HG03025 (cell line): ENCODE data around the gene ENOX1.

Experiments used
- ATAC-seq: cut with Tn5 transposase; IDR thresholded peaks from one replicate; pipeline ENCODE4 v1.9.1; 2021; ENCODE audit warnings: mild to moderate bottlenecking, moderate library complexity; ENCODE audit not compliant: unreplicated experiment, low FRiP score

ENOX1 gene

GRCh38 chr13:43614063-43614462 lies 172.7 kb downstream of the ENOX1 start:
- no peak for ATAC-seq

DNA sequence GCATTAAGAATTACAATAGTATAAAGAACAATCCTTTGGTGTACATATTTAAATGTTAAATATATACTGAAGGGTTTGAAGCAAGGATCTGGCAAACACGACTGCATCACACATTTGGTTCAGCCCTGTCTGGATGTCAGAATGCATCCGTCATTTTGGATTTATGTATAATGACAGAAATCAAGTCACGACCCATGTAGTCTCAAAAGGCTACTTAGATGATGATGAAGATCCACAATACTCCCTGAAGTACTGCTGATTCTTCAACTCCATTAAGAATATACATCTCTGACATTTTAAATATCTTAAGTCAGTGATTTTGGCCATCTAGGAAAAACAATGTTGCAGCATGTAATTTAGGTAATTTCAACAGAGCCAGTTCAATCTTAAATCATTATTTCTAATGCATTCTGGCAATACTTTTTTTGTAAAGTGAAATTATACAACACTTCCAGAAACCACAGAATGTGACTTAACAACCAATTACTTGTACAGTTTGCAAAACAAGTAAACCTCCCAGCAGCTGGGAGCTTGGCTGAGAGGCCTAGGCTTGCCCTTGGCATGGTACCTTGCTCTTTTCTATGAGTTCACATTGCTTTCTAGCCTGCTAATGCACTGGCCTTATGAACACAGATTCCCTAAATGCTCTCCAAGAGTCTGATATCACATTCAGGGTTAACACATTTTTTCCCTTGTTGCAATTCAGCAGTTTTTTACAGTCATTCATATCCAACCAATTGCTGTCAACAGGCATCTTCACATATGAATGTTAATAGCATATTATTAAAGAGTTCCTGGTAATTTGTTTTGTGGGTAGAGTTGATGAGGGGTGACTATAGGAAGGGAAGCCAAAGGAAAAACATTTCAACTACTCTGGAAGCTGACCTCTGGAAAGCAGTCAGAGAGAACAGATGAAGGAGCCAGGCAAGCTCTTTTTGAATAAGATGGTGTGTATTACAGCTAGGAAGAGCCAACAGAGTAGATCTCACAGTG lies 175.2 kb downstream of the ENOX1 start:
- ATAC-seq = no peak

DNA sequence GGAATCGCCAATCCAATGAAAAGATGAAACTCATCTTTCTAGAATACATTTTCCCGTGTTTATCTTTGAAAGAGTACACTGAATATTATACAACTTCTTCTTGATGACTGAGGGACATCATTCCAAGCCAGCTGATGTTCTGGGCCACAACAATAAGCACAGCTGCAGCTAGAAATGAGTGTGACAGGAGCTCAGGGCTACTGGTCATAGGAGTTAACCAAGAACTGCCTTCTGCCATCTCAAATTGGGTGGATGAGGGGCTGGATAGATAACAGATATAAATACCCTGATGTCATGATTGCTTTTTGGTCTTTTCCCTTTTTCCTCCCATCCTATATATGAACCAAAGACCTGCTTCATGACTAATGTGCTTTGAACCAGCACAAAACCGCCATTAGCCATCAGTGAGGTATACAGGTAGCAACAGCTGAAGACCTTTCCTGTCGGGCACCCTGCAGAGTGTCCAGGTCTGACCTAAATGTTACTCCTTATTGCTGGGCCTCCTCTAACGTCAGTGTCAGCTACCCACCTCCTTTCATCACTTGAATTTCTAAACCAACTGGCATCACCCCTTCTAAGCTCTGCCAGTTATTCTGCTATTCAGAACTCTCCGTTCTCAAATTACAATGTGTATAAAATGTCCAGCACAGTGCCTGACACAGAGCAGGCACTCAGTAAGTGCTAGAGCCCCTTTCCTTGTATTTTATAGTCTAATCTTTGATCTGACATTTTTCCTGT lies 178.2 kb downstream of the ENOX1 start:
- no peak for ATAC-seq

DNA sequence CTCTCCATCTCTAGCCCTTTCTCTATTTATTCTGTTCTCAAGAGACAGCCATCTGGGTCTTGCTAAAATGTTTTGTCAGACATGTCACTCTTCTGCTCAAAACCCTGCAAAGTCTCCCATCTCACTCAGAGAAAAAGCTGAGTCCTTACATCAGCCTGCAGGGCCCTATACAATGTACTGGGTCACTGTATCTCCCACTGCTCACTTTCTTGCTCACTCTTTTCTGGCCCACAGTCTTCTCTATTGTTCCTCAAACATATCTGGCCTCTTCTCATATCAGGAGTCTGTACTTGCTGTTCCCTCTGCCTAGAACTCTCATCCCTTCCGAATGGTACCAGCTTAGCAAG lies 189.2 kb downstream of the ENOX1 start:
- ATAC-seq = no peak

- no peak for ATAC-seq
These were observed 189.7 kb downstream of the ENOX1 start for GRCh38 chr13:43596924-43597598.

DNA sequence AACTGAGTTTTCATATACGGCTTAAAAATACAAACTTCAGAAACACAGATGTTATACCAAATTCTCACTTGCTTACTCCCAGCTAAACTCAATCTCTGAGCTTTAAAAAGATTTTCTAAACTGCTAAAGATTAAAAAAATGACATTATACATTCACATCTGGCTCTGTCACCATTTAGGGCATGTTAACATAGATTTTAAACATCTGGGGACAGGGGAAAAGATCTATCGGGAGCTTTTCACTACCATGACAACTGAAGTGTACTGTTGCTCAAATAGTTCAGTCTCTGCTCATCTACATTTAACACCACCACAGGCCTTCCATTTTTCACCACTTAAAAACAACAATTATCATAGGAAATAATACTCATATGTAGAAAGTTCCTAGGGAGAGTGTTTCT lies 190.8 kb downstream of the ENOX1 start:
- no peak for ATAC-seq

- ATAC-seq = no peak
These were observed 199.4 kb downstream of the ENOX1 start for GRCh38 chr13:43587376-43587775.

GRCh38 chr13:43584751-43585150 lies 202.0 kb downstream of the ENOX1 start:
- ATAC-seq = no peak

DNA sequence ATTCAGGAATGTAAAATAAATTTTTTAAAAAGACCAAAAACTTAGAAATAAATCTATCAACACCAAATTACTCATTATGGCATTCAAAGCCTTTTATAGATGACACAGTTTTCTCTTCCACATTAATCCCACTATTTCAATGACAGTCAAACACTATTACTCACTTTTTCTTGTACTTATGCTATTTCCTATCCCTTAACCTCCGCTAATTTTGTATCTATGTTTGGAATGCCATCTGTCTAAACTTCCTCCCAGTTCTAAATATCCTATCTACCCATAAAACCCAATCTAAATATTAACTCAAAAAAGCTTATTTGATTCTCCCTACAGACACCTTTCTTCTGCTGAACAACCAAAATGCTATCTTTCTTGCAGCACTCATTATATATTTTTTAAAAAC lies 203.5 kb downstream of the ENOX1 start:
- no peak for ATAC-seq

DNA sequence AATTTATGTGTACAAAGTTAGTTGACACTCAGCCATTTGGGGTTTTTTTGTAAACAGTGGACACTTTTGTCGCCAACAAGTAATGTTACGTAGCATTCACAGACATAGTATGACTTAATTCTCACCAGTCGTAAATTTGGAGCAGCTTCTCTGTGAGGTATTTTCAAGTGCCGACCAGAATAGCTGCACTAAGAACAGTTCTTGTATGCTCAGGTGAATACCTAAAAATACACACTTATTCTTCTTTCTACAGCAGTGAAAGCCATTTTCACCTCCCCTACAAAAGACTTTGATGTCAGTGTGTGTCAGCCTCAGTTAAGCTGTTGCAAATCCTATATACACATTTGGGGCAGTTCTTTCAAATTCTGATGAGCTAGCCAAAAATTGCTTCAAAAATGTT lies 206.5 kb downstream of the ENOX1 start:
- no peak for ATAC-seq

- ATAC-seq = no peak
These were observed 207.5 kb downstream of the ENOX1 start for GRCh38 chr13:43579321-43579720.

GRCh38 chr13:43574605-43575004 lies 212.2 kb downstream of the ENOX1 start:
- ATAC-seq = no peak

DNA sequence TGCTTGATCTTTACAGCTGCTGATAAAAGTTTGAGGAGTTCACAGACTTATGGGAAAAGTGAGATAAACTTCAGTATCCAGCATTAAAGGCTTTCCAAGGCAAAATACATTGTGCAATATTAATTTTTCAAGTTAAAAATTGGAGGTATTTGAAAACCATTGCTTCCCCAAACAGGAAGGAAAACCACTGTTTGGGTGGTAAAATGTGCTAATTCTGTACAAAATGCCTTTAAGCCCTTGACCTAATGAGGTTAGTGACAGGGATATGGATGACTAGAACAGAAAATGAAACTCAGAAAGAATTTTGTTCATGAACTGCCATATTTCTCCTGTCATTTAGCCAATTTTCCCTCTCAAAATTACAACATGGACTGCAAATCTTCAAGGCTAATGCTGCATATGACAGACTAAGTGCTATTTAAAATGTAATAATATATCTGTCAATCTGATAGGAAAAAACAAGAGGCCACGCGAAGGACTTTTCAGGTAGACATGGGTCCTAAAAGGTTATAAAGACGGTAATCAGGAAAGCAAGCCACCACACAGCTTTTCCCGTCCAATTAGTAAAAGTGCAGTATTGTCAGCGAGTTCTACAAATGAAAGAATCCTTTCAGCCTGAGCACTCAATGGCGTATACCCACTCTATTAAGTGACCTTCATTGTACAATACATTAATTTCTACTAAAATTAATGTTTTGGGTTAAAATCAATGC lies 212.8 kb downstream of the ENOX1 start:
- ATAC-seq = no peak

- ATAC-seq = no peak
These were observed 213.4 kb downstream of the ENOX1 start for GRCh38 chr13:43573361-43573740.

DNA sequence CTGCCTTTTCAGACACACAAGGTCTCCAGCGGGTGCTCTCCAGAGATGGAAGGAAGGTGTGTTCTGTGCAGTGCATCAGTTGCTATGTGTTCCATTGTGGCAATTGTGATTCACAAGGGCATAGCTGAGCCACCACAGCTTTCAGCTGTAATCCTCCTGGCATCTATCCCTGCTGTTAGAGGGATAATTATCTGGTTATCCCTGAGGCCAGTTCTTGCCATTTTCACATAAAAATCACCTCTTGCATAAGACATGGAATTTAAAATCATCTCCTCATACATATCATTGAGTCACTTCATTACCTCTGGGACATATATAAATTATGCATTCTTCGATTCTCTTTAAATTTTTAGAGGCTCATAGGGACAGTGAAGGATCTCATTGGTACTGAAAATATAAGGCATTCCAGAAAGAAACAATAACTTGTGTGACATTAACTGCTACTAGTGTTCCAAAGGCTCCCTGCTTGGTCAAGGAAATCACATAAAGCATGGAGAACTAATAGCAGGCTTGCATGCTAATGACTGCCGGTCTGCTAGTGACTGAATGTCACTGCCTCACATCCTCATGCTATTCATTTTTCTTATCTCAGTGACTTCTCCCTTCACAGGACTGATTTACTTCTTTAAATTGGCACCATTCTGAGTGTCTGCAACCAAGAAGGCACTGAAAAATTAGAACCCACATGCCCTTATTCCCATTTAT lies 214.0 kb downstream of the ENOX1 start:
- no peak for ATAC-seq

- ATAC-seq = no peak
These were observed 217.1 kb downstream of the ENOX1 start for GRCh38 chr13:43569658-43570057.

- no peak for ATAC-seq
These were observed 219.2 kb downstream of the ENOX1 start for GRCh38 chr13:43567608-43568007.

DNA sequence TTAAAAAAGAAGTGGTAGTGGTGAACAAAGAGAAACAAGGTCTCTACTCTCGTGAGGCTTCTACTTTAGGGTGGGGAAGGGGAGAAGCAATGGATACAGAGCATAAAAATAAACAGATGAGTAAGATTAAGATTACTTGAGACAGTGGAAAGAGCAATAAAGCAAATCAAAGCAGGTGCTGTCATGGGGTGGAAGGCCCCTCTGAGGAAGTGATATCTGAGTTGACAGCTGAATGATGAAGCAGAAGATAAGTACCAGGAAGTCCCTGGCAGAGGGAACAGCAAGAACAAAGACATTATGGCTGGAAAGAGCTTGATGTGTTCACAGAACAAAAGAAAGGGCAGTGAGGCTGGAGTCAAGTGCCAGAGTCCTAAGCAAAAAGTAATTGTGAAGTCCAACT lies 221.8 kb downstream of the ENOX1 start:
- no peak for ATAC-seq

GRCh38 chr13:43561081-43561480 lies 225.7 kb downstream of the ENOX1 start:
- ATAC-seq = no peak

GRCh38 chr13:43558939-43559338 lies 227.8 kb downstream of the ENOX1 start:
- no peak for ATAC-seq
